ENCODE measurements around the gene RTN4R.

RTN4R gene

GRCh38 chr22:20224256-20224626, 43.9 kb downstream of the RTN4R start:
- Histone ChIP-seq H3K4me1 (ENCODE audit: control insufficient read depth, low read depth, low read length) (no peaks in the 10 kb centered on the region), H3K9ac (ENCODE audit: low read length) (no peak overlapping the region), H3K9me3 (ENCODE audit: control insufficient read depth, low read depth, low read length) (no peaks in the 10 kb centered on the region), H3K27me3 (ENCODE audit: control insufficient read depth, insufficient read depth, low read length) (no peaks in the 10 kb centered on the region), H3K36me3 (ENCODE audit: control insufficient read depth, low read depth, low read length) (no peaks in the 10 kb centered on the region), H3K4me3 (ENCODE audit: low read length) (no peak overlapping the region), H3K27ac (ENCODE audit: low read length) (no peak overlapping the region)

GRCh38 chr22:20223421-20224255, 44.5 kb downstream of the RTN4R start:
- H3K36me3 ChIP-seq (ENCODE audit: control insufficient read depth, low read depth, low read length) = no peaks in the 10 kb centered on the region
- H3K27ac ChIP-seq (ENCODE audit: low read length) = no peak overlapping the region
- no peaks in the 10 kb centered on the region for H3K27me3 ChIP-seq (ENCODE audit: control insufficient read depth, insufficient read depth, low read length)
- H3K4me3 ChIP-seq (ENCODE audit: low read length) = no peak overlapping the region
- no peak overlapping the region for H3K9ac ChIP-seq (ENCODE audit: low read length)
- H3K4me1 ChIP-seq (ENCODE audit: control insufficient read depth, low read depth, low read length) = no peaks in the 10 kb centered on the region
- H3K9me3 ChIP-seq (ENCODE audit: control insufficient read depth, low read depth, low read length) = no peaks in the 10 kb centered on the region

- no peaks in the 10 kb centered on the region for H3K27me3 ChIP-seq (ENCODE audit: control insufficient read depth, insufficient read depth, low read length)
- no peaks in the 10 kb centered on the region for H3K4me1 ChIP-seq (ENCODE audit: control insufficient read depth, low read depth, low read length)
- no peaks in the 10 kb centered on the region for H3K36me3 ChIP-seq (ENCODE audit: control insufficient read depth, low read depth, low read length)
- H3K27ac ChIP-seq (ENCODE audit: low read length) = no peak overlapping the region
- H3K4me3 ChIP-seq (ENCODE audit: low read length) = no peak overlapping the region
- no peak overlapping the region for H3K9ac ChIP-seq (ENCODE audit: low read length)
- H3K9me3 ChIP-seq (ENCODE audit: control insufficient read depth, low read depth, low read length) = no peaks in the 10 kb centered on the region
Observed at GRCh38 chr22:20222764-20223420, 45.2 kb downstream of the RTN4R start.

- no peaks in the 10 kb centered on the region for H3K4me1 ChIP-seq (ENCODE audit: control insufficient read depth, low read depth, low read length)
- H3K9ac ChIP-seq (ENCODE audit: low read length) = no peak overlapping the region
- no peak overlapping the region for H3K27ac ChIP-seq (ENCODE audit: low read length)
- H3K4me3 ChIP-seq (ENCODE audit: low read length) = no peak overlapping the region
- H3K9me3 ChIP-seq (ENCODE audit: control insufficient read depth, low read depth, low read length) = no peaks in the 10 kb centered on the region
- no peaks in the 10 kb centered on the region for H3K36me3 ChIP-seq (ENCODE audit: control insufficient read depth, low read depth, low read length)
- no peaks in the 10 kb centered on the region for H3K27me3 ChIP-seq (ENCODE audit: control insufficient read depth, insufficient read depth, low read length)
Observed at GRCh38 chr22:20221421-20222340, 46.4 kb downstream of the RTN4R start.

GRCh38 chr22:20220629-20221026, 47.5 kb downstream of the RTN4R start:
- no peak overlapping the region for H3K9ac ChIP-seq (ENCODE audit: low read length)
- no peaks in the 10 kb centered on the region for H3K4me1 ChIP-seq (ENCODE audit: control insufficient read depth, low read depth, low read length)
- H3K4me3 ChIP-seq (ENCODE audit: low read length) = no peak overlapping the region
- H3K27me3 ChIP-seq (ENCODE audit: control insufficient read depth, insufficient read depth, low read length) = no peaks in the 10 kb centered on the region
- H3K36me3 ChIP-seq (ENCODE audit: control insufficient read depth, low read depth, low read length) = no peaks in the 10 kb centered on the region
- no peak overlapping the region for H3K27ac ChIP-seq (ENCODE audit: low read length)
- H3K9me3 ChIP-seq (ENCODE audit: control insufficient read depth, low read depth, low read length) = no peaks in the 10 kb centered on the region

GRCh38 chr22:20219667-20220628, 48.2 kb downstream of the RTN4R start:
- Histone ChIP-seq H3K9ac (ENCODE audit: low read length) (no peak overlapping the region), H3K27me3 (ENCODE audit: control insufficient read depth, insufficient read depth, low read length) (no peaks in the 10 kb centered on the region), H3K27ac (ENCODE audit: low read length) (no peak overlapping the region), H3K4me3 (ENCODE audit: low read length) (no peak overlapping the region), H3K9me3 (ENCODE audit: control insufficient read depth, low read depth, low read length) (no peaks in the 10 kb centered on the region), H3K36me3 (ENCODE audit: control insufficient read depth, low read depth, low read length) (no peaks in the 10 kb centered on the region), H3K4me1 (ENCODE audit: control insufficient read depth, low read depth, low read length) (no peaks in the 10 kb centered on the region)

- no peak overlapping the region for H3K9ac ChIP-seq (ENCODE audit: low read length)
Observed at GRCh38 chr22:20218987-20219386, 49.1 kb downstream of the RTN4R start.

GRCh38 chr22:20218326-20218872, 49.7 kb downstream of the RTN4R start:
- Histone ChIP-seq H3K4me1 (ENCODE audit: control insufficient read depth, low read depth, low read length) (no peaks in the 10 kb centered on the region), H3K9ac (ENCODE audit: low read length) (no peak overlapping the region), H3K27ac (ENCODE audit: low read length) (no peak overlapping the region), H3K36me3 (ENCODE audit: control insufficient read depth, low read depth, low read length) (no peaks in the 10 kb centered on the region), H3K9me3 (ENCODE audit: control insufficient read depth, low read depth, low read length) (no peaks in the 10 kb centered on the region), H3K4me3 (ENCODE audit: low read length) (no peak overlapping the region), H3K27me3 (ENCODE audit: control insufficient read depth, insufficient read depth, low read length) (no peaks in the 10 kb centered on the region)

More at GRCh38 chr22:20218987-20219386, 49.1 kb downstream of the RTN4R start:
- Histone ChIP-seq H3K9me3 (ENCODE audit: control insufficient read depth, low read depth, low read length) (no peaks in the 10 kb centered on the region), H3K4me1 (ENCODE audit: control insufficient read depth, low read depth, low read length) (no peaks in the 10 kb centered on the region), H3K27ac (ENCODE audit: low read length) (no peak overlapping the region), H3K4me3 (ENCODE audit: low read length) (no peak overlapping the region), H3K36me3 (ENCODE audit: control insufficient read depth, low read depth, low read length) (no peaks in the 10 kb centered on the region), H3K27me3 (ENCODE audit: control insufficient read depth, insufficient read depth, low read length) (no peaks in the 10 kb centered on the region)

GRCh38 chr22:20217563-20217962, 50.6 kb downstream of the RTN4R start:
- Histone ChIP-seq H3K27me3 (ENCODE audit: control insufficient read depth, insufficient read depth, low read length) (no peaks in the 10 kb centered on the region), H3K27ac (ENCODE audit: low read length) (no peak overlapping the region)

GRCh38 chr22:20216863-20217499, 51.1 kb downstream of the RTN4R start:
- no peak overlapping the region for H3K9ac ChIP-seq (ENCODE audit: low read length)
- H3K36me3 ChIP-seq (ENCODE audit: control insufficient read depth, low read depth, low read length) = no peaks in the 10 kb centered on the region
- no peaks in the 10 kb centered on the region for H3K27me3 ChIP-seq (ENCODE audit: control insufficient read depth, insufficient read depth, low read length)
- H3K9me3 ChIP-seq (ENCODE audit: control insufficient read depth, low read depth, low read length) = no peaks in the 10 kb centered on the region
- no peak overlapping the region for H3K4me3 ChIP-seq (ENCODE audit: low read length)
- no peaks in the 10 kb centered on the region for H3K4me1 ChIP-seq (ENCODE audit: control insufficient read depth, low read depth, low read length)
- no peak overlapping the region for H3K27ac ChIP-seq (ENCODE audit: low read length)

More at GRCh38 chr22:20217563-20217962, 50.6 kb downstream of the RTN4R start:
- Histone ChIP-seq H3K9ac (ENCODE audit: low read length) (no peak overlapping the region), H3K36me3 (ENCODE audit: control insufficient read depth, low read depth, low read length) (no peaks in the 10 kb centered on the region), H3K9me3 (ENCODE audit: control insufficient read depth, low read depth, low read length) (no peaks in the 10 kb centered on the region), H3K4me3 (ENCODE audit: low read length) (no peak overlapping the region), H3K4me1 (ENCODE audit: control insufficient read depth, low read depth, low read length) (no peaks in the 10 kb centered on the region)

All from iPS-18a (cell line).